Gastroesophageal sphincter (tissue), 4 donors: ENCODE results near the gene C6orf62. TPM values are rescaled to one million over a fixed set of nuclear protein-coding genes. Genes with fewer than 3 reads are reported as not detected.
"Not testable (repeated sequence)": the region's sequence is repeated elsewhere in the genome, so short reads cannot be mapped to it uniquely, and the experiment has no call there.

ENCODE experiments used
- ATAC-seq: fragments of 150-250 bp; one replicate; pipeline ENCODE4 v1.9.1; 2016; ENCODE audit warnings: mild to moderate bottlenecking, moderate library complexity
- H3K27ac ChIP-seq, 4 donors: fragments of 200-600 bp; sonication (generic) in 3 of 4; 1 replicate in 3 of 4; 2 replicates in 1 of 4; pipeline ENCODE4 v1.5.1; 2016 to 2019
- H3K27me3 ChIP-seq: fragments of 200-600 bp; sonication (generic); one replicate; pipeline ENCODE4 v1.5.1; 2019
- H3K36me3 ChIP-seq, 2 donors: fragments of 200-600 bp; sonication (generic); one replicate each; pipeline ENCODE4 v1.5.1; 2019; ENCODE audit warnings: control low read depth in 1 of 2
- H3K4me1 ChIP-seq, 3 donors: fragments of 200-600 bp; sonication (generic); 1 replicate in 2 of 3; 2 replicates in 1 of 3; pipeline ENCODE4 v1.5.1; 2016 to 2019; ENCODE audit warnings: control low read depth in 2 of 3
- H3K4me3 ChIP-seq, 2 donors: fragments of 200-600 bp; sonication (generic); one replicate each; pipeline ENCODE4 v1.5.1; 2019; ENCODE audit warnings: mild to moderate bottlenecking in 1 of 2, moderate library complexity in 1 of 2
- H3K9me3 ChIP-seq, 3 donors: fragments of 200-600 bp; sonication (generic); one replicate each; pipeline ENCODE4 v1.5.1; 2017 to 2019; ENCODE audit warnings: control low read depth in 2 of 3
- EP300 ChIP-seq: sonication (generic); formaldehyde crosslinking; IDR thresholded peaks from one replicate; pipeline ENCODE4 v1.6.1; 2017; ENCODE audit warnings: antibody characterized with exemption, mild to moderate bottlenecking
- POLR2A ChIP-seq, 2 donors: fragments of 450-650 bp; IDR thresholded peaks; one replicate each; pipeline ENCODE4 v1.6.1; 2017; ENCODE audit warnings: antibody characterized with exemption in 2 of 2, mild to moderate bottlenecking in 2 of 2, moderate library complexity in 1 of 2
- POLR2AphosphoS5 ChIP-seq: sonication (generic); formaldehyde crosslinking; IDR thresholded peaks from one replicate; pipeline ENCODE4 v1.6.1; 2017; ENCODE audit warnings: antibody characterized with exemption
- WGBS, 2 donors: methylation state at CpG; one replicate each; pipeline ENCODE4 v1.1.5; 2018; ENCODE audit warnings: low coverage in 1 of 2; 5-methylcytosine and 5-hydroxymethylcytosine counted together
- total RNA-seq, 4 donors: library from RNA; depleted of rRNA; stranded (reverse); fragments of >200 nt; gene quantifications; one replicate each; pipeline ENCODE4 v1.1.0, GENCODE V29; 2016
- TF ChIP-seq, protein P1 (sequence below), 4 experiments: fragments of 200-600 bp in 2 of 4; fragments of 450-650 bp in 2 of 4; sonication (generic) in 1 of 4; IDR thresholded peaks; one replicate each; pipeline ENCODE4 v1.5.1; 2017 to 2019; ENCODE audit warnings: antibody characterized with exemption in 4 of 4, mild to moderate bottlenecking in 2 of 4, moderate library complexity in 2 of 4

The C6orf62 gene
- total RNA-seq, 4 donors from 2014 or later, result 32.8 to 65.8 (median 45.2) TPM

DNA sequence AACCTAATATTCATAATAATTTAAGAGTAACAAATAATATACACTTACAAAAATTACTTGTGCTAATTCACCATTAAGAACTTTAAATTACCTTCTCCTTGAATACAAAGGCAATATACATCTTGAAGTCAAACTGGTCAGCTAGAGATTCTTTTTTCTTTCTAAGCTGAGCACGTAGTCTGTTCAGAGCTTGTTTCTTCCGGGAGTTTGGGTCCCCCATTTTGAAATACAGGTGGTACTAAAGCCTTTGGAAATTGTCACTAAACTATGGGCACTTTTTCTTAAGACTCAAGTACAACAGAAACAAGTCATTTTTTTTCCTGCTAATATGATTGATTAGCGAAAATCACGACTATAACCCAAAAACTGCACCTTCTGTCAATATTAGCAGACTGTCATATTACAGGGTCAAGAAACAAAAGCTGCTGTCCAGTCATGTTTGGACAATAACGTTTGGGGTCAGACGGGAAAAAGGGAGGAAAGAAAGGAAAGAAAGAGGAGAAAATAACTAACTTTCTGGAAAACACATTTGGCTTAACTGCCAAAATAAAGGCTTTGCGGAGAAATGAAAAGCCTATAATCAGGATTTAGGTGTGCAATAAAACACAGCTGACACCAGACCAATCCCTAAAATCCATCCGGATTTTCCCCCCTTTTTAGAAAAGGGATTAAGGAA is 367 bp downstream of the C6orf62 start:
- no peak for ATAC-seq
- peak overlapping the region; percentile 81 to 84 for H3K4me3 ChIP-seq
- TF ChIP-seq, protein P1, sequence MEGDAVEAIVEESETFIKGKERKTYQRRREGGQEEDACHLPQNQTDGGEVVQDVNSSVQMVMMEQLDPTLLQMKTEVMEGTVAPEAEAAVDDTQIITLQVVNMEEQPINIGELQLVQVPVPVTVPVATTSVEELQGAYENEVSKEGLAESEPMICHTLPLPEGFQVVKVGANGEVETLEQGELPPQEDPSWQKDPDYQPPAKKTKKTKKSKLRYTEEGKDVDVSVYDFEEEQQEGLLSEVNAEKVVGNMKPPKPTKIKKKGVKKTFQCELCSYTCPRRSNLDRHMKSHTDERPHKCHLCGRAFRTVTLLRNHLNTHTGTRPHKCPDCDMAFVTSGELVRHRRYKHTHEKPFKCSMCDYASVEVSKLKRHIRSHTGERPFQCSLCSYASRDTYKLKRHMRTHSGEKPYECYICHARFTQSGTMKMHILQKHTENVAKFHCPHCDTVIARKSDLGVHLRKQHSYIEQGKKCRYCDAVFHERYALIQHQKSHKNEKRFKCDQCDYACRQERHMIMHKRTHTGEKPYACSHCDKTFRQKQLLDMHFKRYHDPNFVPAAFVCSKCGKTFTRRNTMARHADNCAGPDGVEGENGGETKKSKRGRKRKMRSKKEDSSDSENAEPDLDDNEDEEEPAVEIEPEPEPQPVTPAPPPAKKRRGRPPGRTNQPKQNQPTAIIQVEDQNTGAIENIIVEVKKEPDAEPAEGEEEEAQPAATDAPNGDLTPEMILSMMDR (IDR thresholded peaks at IDR 0.05), result no peak
- no peak for TF ChIP-seq POLR2A (IDR thresholded peaks at IDR 0.05)
- no peak for TF ChIP-seq POLR2AphosphoS5
- TF ChIP-seq EP300, result no peak
- peaks cover 0 to 25% of the 10 kb centered on the region in 2 donors for H3K36me3 ChIP-seq
- H3K27ac ChIP-seq, result peak overlapping the region in 3 of 4 donors; percentile 31 to 97 (median 97)
- no peaks in the 10 kb centered on the region for H3K27me3 ChIP-seq
- peaks cover 9 to 64% (median 22%) of the 10 kb centered on the region in 3 donors for H3K4me1 ChIP-seq
- whole genome bisulfite sequencing, 2 donors, result 0 to 18% methylated on average over 3 to 8 of the region's 8 CpGs
- no peaks in the 10 kb centered on the region for H3K9me3 ChIP-seq

DNA sequence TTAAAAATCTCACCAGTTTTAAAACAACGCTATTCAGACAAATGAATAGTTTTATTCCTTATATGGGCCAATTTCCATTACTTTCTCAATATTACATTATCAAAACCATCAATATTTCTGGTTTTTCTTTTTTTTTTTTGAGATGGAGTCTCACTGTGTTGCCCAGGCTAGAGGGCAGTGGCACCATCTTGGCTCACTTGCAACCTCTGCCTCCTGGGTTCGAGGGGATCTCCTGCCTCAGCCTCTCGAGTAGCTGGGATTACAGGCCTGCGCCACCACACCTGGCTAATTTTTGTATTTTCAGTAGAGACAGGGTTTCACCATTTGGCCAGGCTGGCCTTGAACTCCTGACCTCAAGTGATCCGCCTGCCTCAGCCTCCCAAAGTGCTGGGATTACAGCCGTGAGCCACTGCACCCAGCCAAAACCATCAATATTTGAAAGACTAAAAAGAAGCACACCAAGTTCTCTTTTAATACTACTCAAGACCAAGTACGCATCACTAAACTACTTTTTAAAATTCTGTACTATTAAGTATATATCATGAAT is 2.3 kb downstream of the C6orf62 start:
- 69 to 88% methylated on average over 4 of the region's 7 CpGs for WGBS, 2 donors
- not testable (repeated sequence) for H3K9me3 ChIP-seq, H3K27me3 ChIP-seq, ATAC-seq, H3K27ac ChIP-seq
- Histone ChIP-seq H3K4me3 (peak overlapping the region; percentile 81 to 84), H3K36me3 (peaks cover 0 to 44% of the 10 kb centered on the region in 2 donors), H3K4me1 (peaks cover 9 to 75% (median 19%) of the 10 kb centered on the region in 3 donors)

DNA sequence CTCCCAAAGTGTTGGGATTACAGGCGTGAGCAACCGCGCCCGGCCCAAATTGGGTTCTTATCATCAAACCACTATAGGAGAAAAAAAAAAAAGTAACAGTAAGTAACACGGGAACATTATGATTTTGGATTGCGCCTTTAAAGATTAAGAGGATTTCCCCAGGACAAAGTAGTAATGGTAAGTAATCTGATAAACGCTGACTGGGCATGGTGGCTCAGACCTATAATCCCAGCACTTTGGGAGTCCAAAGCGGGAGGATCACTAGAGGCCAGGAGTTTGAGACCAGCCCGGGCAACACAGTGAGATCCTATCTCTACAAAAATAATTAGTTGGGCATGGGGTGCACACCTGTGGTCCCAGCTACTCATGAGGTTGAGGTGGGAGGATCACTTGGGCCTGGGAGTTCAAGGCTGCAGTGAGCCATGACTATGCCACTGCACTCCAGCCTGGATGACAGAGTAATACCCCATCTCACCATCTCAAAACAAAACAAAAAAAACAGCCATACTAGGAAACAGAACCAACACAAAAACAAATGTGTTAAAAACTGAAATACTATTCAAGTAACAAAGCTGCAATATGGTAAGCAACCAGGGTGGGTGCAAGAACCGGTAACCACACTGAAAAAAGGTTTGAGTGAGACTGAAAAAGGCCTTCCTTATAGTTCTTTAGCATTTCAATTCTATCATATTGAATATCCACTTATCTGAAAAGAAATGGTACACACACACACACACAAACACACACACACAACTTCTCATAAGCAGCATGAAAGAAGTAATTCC is 8.2 kb downstream of the C6orf62 start:
- H3K4me1 ChIP-seq, result peaks cover 6 to 70% (median 11%) of the 10 kb centered on the region in 3 donors
- TF ChIP-seq, protein P1 (IDR thresholded peaks at IDR 0.05), result no peak
- TF ChIP-seq POLR2AphosphoS5, result no peak
- TF ChIP-seq EP300, result no peak
- no peak for TF ChIP-seq POLR2A (IDR thresholded peaks at IDR 0.05)
- ATAC-seq, result no peak
- WGBS, 2 donors, result 83 to 89% methylated on average over 7 to 10 of the region's 10 CpGs
- no peaks in the 10 kb centered on the region for H3K9me3 ChIP-seq
- no peak overlapping the region for H3K4me3 ChIP-seq
- no peak overlapping the region for H3K27ac ChIP-seq
- no peaks in the 10 kb centered on the region for H3K27me3 ChIP-seq
- peaks cover 5 to 100% of the 10 kb centered on the region in 2 donors for H3K36me3 ChIP-seq

DNA sequence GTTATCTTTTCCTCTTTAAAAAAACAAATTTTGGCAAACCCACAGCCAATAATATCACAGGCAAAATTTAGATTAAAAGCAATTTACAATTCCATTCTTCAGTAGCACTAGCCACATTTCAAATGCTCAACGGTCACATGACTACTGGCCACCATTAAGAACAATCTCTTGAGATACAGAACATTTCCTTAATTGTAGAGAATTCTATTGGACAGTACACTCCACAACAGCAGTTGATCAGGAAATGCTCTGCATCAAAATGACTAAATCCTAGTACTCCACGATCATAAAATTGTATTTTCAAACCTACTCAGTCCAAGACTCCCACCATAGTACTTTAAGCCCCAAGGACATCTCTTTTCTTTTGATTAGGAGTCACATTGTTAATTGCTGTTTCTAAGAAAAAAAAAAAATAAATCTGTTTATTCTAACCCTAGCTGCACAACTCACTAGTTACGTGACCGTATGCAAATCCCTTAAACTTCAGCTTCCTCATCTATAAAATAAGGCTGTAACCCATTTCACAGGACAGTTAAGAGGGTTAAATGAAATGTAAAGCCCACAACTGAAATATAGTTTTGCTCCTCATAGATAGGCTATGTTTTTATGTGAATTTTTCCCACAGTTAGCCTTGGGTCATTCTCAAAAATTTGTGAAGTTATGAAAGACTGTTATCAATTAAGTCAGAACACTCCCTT is 9.8 kb downstream of the C6orf62 start:
- Histone ChIP-seq H3K4me1 (peaks cover 0 to 60% (median 7%) of the 10 kb centered on the region in 3 donors), H3K36me3 (peaks cover 14 to 100% of the 10 kb centered on the region in 2 donors), H3K27me3 (no peaks in the 10 kb centered on the region), H3K9me3 (no peaks in the 10 kb centered on the region), H3K27ac (no peak overlapping the region), H3K4me3 (no peak overlapping the region)
- TF ChIP-seq, protein P1 (IDR thresholded peaks at IDR 0.05), result no peak
- TF ChIP-seq EP300 (no peak), POLR2A (IDR thresholded peaks at IDR 0.05) (no peak), POLR2AphosphoS5 (no peak)
- ATAC-seq, result no peak
- 66 to 74% methylated on average over 4 of the region's 4 CpGs for WGBS, 2 donors

DNA sequence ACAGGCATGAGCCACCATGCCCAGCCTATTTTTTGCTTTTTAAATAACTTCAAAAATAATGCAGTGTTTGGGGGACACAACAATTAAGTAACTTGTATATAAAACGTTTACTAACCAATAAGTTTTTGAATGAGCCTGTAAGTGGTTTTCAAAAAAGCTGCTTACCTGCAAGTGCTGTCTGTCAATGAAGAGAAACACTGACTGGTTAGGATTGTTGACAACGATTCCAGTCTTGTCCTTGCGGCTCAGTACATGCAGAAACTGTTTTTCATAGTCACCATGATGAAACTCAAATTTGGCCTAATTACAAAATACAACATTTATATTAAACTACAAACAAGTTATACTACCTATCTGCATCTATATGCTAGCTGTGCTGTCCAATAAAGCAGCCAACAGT is 10.3 kb downstream of the C6orf62 start:
- 90% methylated on average over 3 of the region's 3 CpGs for WGBS, 2 donors
- ATAC-seq, result no peak
- Histone ChIP-seq H3K4me1 (peaks cover 0 to 57% (median 2%) of the 10 kb centered on the region in 3 donors), H3K4me3 (no peak overlapping the region), H3K27ac (no peak overlapping the region), H3K36me3 (peaks cover 14 to 100% of the 10 kb centered on the region in 2 donors), H3K27me3 (no peaks in the 10 kb centered on the region), H3K9me3 (no peaks in the 10 kb centered on the region)
- TF ChIP-seq EP300 (no peak), POLR2AphosphoS5 (no peak), POLR2A (IDR thresholded peaks at IDR 0.05) (no peak)
- TF ChIP-seq, protein P1 (IDR thresholded peaks at IDR 0.05), result no peak
